HUES6 (cell line): Measurements from ENCODE around the gene KRTAP5-5.

Experiments
- H3K27ac ChIP-seq: 2 replicates; pipeline ENCODE4 v1.7.0; 2013; ENCODE audit warnings: low read depth, mild to moderate bottlenecking, low read length, inconsistent platforms
- H3K27me3 ChIP-seq: 2 replicates; pipeline ENCODE4 v1.6.1; 2013; ENCODE audit warnings: low read length; ENCODE audit not compliant: control insufficient read depth, insufficient read depth
- H3K36me3 ChIP-seq: 2 replicates; pipeline ENCODE4 v1.6.1; 2013; ENCODE audit warnings: low read length; ENCODE audit not compliant: control insufficient read depth, insufficient read depth
- H3K4me1 ChIP-seq: 2 replicates; pipeline ENCODE4 v1.6.1; 2013; ENCODE audit warnings: low read length; ENCODE audit not compliant: control insufficient read depth, insufficient read depth
- H3K4me3 ChIP-seq: 2 replicates; pipeline ENCODE4 v1.5.1; 2013; ENCODE audit warnings: low read depth, low read length
- H3K9ac ChIP-seq: one replicate; pipeline ENCODE4 v1.6.1; 2013; ENCODE audit warnings: mild to moderate bottlenecking, low read length
- H3K9me3 ChIP-seq: 2 replicates; pipeline ENCODE4 v1.6.1; 2013; ENCODE audit warnings: low read depth, low read length; ENCODE audit not compliant: control insufficient read depth, insufficient read depth

KRTAP5-5 gene

DNA sequence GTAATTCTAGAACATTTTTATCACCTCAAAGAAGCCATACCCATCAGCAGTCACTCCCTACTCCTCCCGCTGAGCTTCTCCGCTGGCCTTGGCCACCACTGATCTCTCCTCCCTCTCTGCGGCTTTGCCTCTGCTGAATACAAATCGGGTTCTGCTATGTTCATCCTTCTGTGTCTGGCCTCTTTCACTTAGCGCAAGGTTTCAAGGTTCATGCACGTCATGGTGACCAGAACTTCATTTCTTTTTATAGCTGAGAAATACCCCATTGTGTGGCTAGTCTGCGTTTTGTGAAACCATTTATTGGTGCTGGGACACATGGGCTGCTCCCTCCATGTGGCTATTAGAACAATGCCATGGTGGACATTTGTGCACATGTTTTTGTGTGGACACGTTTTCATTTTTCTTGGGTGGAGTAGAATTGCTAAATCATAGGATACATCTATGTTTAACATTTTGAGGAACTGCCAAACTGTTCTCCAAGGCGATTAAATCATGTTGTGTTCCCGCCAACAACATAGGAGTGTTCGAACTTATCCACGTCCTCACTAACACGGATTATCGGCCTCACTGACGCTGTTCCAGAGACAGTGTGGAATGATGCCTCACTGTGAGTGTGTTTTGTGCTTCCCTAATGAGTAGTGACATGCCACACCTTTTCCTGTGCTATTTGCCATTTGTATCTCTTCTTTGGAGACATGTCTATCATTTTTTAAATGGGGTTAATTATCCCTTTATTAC, 43.2 kb downstream of the KRTAP5-5 start:
- no peaks in the 10 kb centered on the region for H3K9me3 ChIP-seq
- no peak overlapping the region for H3K27ac ChIP-seq
- no peaks in the 10 kb centered on the region for H3K36me3 ChIP-seq
- no peak overlapping the region for H3K9ac ChIP-seq
- H3K4me3 ChIP-seq, result no peak overlapping the region
- no peaks in the 10 kb centered on the region for H3K4me1 ChIP-seq
- peaks cover 21% of the 10 kb centered on the region for H3K27me3 ChIP-seq

DNA sequence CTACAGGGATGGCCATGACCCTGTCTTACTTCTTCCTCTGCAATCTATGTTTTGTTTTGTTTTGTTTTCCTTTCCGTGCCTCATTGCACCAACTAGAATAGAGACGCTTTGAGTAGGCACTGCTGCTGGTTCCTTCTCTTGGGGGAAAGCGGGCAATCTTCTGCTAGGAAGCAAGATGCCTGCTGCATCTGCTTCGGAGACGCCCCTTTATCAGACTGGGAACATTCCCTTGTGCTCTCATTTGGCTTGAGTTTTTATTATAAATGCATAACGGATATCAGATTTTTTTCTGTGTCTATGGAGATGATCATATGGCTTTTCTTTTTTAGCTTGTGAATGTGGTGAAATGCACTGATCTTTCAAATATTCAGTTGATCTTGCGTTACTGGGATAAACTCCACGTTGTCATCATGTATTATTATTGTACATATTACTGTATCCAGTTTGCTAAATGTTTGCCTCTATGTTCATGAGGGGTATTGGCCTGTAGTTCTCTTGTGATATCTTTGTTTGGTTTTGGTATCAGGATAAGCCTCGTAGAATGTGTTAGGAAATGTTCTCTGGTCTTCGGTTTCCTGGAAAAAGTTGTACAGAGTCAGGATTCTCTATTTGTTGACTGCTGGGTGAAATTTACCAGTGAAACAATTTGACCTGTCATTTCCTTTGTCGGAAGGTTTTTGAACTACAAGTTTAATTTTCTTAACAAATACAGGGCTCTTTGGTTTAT, 44.0 kb downstream of the KRTAP5-5 start:
- Histone ChIP-seq H3K9ac (no peak overlapping the region), H3K9me3 (no peaks in the 10 kb centered on the region), H3K27me3 (peaks cover 21% of the 10 kb centered on the region), H3K4me3 (no peak overlapping the region), H3K4me1 (no peaks in the 10 kb centered on the region), H3K36me3 (no peaks in the 10 kb centered on the region), H3K27ac (no peak overlapping the region)

GRCh38 chr11:1674173-1675131, 44.9 kb downstream of the KRTAP5-5 start:
- Histone ChIP-seq H3K36me3 (no peaks in the 10 kb centered on the region), H3K9ac (no peak overlapping the region), H3K27me3 (peaks cover 17% of the 10 kb centered on the region), H3K9me3 (no peaks in the 10 kb centered on the region), H3K4me1 (no peaks in the 10 kb centered on the region), H3K4me3 (no peak overlapping the region), H3K27ac (no peak overlapping the region)

DNA sequence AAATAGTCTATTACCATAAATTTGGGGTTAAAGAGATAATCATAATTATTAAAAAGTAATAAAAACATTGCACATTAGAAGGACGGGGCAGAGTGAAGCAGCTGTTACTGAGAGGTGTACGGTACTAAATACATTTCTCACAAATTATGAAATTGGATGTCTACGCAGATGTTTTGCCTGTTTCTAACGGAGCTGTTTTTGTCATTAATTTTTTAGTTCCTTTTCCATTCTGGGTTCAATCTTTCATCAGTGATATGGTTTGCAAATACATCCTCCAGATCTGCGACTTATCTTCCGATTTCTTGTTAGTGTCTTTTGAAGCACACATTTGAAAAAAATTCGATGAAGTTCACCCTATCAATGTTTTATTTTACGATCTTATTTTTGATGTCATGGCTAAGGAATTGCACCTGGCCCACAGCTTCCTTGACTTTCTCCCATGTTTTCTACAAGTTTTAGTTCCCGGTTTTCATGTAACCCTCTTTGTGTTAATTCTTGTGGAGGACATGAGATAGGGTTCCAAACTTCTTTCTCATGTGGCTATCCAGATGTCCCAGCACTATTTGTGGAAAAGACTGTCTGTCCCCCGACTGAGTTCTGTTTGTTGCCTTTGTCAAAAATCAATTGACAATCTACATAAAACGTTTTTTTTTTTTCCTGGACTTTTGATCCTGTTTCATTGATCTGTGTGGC, 46.1 kb downstream of the KRTAP5-5 start:
- no peak overlapping the region for H3K4me3 ChIP-seq
- H3K27me3 ChIP-seq, result peaks cover 11% of the 10 kb centered on the region; the same call in 1 of the 2 replicates
- no peaks in the 10 kb centered on the region for H3K4me1 ChIP-seq
- H3K36me3 ChIP-seq, result no peaks in the 10 kb centered on the region
- H3K9ac ChIP-seq, result no peak overlapping the region
- no peaks in the 10 kb centered on the region for H3K9me3 ChIP-seq
- H3K27ac ChIP-seq, result no peak overlapping the region

DNA sequence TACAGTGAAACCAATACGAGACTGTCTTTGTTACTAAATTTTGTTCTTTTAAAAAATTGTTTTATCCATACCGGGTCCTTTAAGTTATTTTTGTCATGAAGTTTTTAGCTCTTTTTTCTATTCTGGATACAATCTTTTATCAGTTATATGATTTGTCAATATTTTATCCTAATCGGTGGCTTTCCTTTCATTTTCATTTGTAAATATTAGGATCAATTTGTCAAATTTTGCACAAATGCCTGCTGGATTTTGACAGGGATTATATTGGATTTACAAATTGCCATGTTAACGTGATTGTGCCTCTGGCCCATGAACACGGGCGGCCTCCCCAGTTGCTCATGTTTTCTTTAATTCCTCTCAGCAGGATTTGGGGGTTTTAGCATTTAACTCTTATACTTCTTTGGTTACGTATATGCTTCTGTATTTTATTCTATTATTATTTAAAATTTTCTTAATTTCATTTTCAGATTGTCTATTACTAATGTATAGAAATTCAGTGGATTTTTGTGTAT, 46.7 kb downstream of the KRTAP5-5 start:
- Histone ChIP-seq H3K27ac (no peak overlapping the region), H3K9me3 (no peaks in the 10 kb centered on the region), H3K36me3 (no peaks in the 10 kb centered on the region), H3K4me1 (no peaks in the 10 kb centered on the region), H3K27me3 (peaks cover 11% of the 10 kb centered on the region; the same call in 1 of the 2 replicates), H3K9ac (no peak overlapping the region), H3K4me3 (no peak overlapping the region)

- H3K36me3 ChIP-seq, result no peaks in the 10 kb centered on the region
- H3K4me1 ChIP-seq, result peaks cover 5% of the 10 kb centered on the region; the same call in 1 of the 2 replicates
- H3K27ac ChIP-seq, result no peak overlapping the region
- H3K9me3 ChIP-seq, result no peaks in the 10 kb centered on the region
- H3K4me3 ChIP-seq, result no peak overlapping the region
- H3K27me3 ChIP-seq, result no peaks in the 10 kb centered on the region
- H3K9ac ChIP-seq, result no peak overlapping the region
These were observed 50.3 kb downstream of the KRTAP5-5 start for GRCh38 chr11:1679881-1680280.
